ENCODE measurements around the gene PI4K2A. TPM values are rescaled to one million over a fixed set of nuclear protein-coding genes. Genes with fewer than 3 reads are reported as not detected.

PI4K2A gene
- total and polyA plus RNA-seq, 2 of the 13 experiments (the other 11 are each of a cell fraction or from before 2014, with no cell fraction given), result 10.9 to 14.3 TPM

- TF ChIP-seq USF2 (IDR thresholded peaks at IDR 0.05; ENCODE audit: low read depth, low read length), result no peak
- no peak for TF ChIP-seq USF2 (CRISPR knock-in tag; IDR thresholded peaks at IDR 0.05; ENCODE audit: borderline replicate concordance)
- TF ChIP-seq ZNF224 (CRISPR knock-in tag; IDR thresholded peaks at IDR 0.05), result no peak
- TF ChIP-seq, protein P1, sequence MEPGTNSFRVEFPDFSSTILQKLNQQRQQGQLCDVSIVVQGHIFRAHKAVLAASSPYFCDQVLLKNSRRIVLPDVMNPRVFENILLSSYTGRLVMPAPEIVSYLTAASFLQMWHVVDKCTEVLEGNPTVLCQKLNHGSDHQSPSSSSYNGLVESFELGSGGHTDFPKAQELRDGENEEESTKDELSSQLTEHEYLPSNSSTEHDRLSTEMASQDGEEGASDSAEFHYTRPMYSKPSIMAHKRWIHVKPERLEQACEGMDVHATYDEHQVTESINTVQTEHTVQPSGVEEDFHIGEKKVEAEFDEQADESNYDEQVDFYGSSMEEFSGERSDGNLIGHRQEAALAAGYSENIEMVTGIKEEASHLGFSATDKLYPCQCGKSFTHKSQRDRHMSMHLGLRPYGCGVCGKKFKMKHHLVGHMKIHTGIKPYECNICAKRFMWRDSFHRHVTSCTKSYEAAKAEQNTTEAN (CRISPR knock-in tag; conservative IDR thresholded peaks at IDR 0.05), result no peak
- no peak for TF ChIP-seq THAP8 (CRISPR knock-in tag; IDR thresholded peaks at IDR 0.05; ENCODE audit: borderline replicate concordance)
- TF ChIP-seq, protein P2, sequence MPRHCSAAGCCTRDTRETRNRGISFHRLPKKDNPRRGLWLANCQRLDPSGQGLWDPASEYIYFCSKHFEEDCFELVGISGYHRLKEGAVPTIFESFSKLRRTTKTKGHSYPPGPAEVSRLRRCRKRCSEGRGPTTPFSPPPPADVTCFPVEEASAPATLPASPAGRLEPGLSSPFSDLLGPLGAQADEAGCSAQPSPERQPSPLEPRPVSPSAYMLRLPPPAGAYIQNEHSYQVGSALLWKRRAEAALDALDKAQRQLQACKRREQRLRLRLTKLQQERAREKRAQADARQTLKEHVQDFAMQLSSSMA (CRISPR knock-in tag; IDR thresholded peaks at IDR 0.05), result no peak
- TF ChIP-seq, protein P3, sequence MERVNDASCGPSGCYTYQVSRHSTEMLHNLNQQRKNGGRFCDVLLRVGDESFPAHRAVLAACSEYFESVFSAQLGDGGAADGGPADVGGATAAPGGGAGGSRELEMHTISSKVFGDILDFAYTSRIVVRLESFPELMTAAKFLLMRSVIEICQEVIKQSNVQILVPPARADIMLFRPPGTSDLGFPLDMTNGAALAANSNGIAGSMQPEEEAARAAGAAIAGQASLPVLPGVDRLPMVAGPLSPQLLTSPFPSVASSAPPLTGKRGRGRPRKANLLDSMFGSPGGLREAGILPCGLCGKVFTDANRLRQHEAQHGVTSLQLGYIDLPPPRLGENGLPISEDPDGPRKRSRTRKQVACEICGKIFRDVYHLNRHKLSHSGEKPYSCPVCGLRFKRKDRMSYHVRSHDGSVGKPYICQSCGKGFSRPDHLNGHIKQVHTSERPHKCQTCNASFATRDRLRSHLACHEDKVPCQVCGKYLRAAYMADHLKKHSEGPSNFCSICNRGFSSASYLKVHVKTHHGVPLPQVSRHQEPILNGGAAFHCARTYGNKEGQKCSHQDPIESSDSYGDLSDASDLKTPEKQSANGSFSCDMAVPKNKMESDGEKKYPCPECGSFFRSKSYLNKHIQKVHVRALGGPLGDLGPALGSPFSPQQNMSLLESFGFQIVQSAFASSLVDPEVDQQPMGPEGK (CRISPR knock-in tag; IDR thresholded peaks at IDR 0.05), result 0 out of 2 replicates have a peak, but pooled peaks have one; percentile 20
- TF ChIP-seq DMAP1 (CRISPR knock-in tag; IDR thresholded peaks at IDR 0.05), result 0 out of 2 replicates have a peak, but pooled peaks have one; percentile 4
- no peak for TF ChIP-seq RAD21 (CRISPR knock-in tag; IDR thresholded peaks at IDR 0.05)
- no peak for TF ChIP-seq PCBP2 (optimal IDR thresholded peaks at IDR 0.05; ENCODE audit: low read depth, low read length, poor library complexity, severe bottlenecking)
- TF ChIP-seq NKX3-1 (CRISPR knock-in tag; IDR thresholded peaks at IDR 0.05), result no peak
- no peak for TF ChIP-seq ZBTB7B (CRISPR knock-in tag; IDR thresholded peaks at IDR 0.05)
- TF ChIP-seq ZFP1 (CRISPR knock-in tag; IDR thresholded peaks at IDR 0.05), result no peak
- peak; percentile 39; the same call in 1 of the 2 replicates for TF ChIP-seq YEATS2 (CRISPR knock-in tag; IDR thresholded peaks at IDR 0.05; ENCODE audit: borderline replicate concordance)
- no peak for TF ChIP-seq NR2F1 (CRISPR knock-in tag; IDR thresholded peaks at IDR 0.05)
- TF ChIP-seq, protein P4, sequence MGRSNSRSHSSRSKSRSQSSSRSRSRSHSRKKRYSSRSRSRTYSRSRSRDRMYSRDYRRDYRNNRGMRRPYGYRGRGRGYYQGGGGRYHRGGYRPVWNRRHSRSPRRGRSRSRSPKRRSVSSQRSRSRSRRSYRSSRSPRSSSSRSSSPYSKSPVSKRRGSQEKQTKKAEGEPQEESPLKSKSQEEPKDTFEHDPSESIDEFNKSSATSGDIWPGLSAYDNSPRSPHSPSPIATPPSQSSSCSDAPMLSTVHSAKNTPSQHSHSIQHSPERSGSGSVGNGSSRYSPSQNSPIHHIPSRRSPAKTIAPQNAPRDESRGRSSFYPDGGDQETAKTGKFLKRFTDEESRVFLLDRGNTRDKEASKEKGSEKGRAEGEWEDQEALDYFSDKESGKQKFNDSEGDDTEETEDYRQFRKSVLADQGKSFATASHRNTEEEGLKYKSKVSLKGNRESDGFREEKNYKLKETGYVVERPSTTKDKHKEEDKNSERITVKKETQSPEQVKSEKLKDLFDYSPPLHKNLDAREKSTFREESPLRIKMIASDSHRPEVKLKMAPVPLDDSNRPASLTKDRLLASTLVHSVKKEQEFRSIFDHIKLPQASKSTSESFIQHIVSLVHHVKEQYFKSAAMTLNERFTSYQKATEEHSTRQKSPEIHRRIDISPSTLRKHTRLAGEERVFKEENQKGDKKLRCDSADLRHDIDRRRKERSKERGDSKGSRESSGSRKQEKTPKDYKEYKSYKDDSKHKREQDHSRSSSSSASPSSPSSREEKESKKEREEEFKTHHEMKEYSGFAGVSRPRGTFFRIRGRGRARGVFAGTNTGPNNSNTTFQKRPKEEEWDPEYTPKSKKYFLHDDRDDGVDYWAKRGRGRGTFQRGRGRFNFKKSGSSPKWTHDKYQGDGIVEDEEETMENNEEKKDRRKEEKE (IDR thresholded peaks at IDR 0.05), result no peak
- peak; percentile 99 for TF ChIP-seq RFXAP (CRISPR knock-in tag; IDR thresholded peaks at IDR 0.05; ENCODE audit: borderline replicate concordance)
- TF ChIP-seq ZNF549 (CRISPR knock-in tag; IDR thresholded peaks at IDR 0.05), result no peak
- no peak for TF ChIP-seq ZNF20 (CRISPR knock-in tag; IDR thresholded peaks at IDR 0.05)
- TF ChIP-seq GTF2F1 (IDR thresholded peaks at IDR 0.05; ENCODE audit: low read length), result no peak
Measured at GRCh38 chr10:97640174-97640867, at the start of gene PI4K2A (continued).
